Gastrocnemius medialis (tissue), 4 donors: ENCODE results near the gene PRKCE.

Source experiments
- CTCF ChIP-seq, 5 experiments: fragments of 450-650 bp in 3 of 5; fragments of 200-600 bp in 2 of 5; sonication (generic) in 2 of 5; IDR thresholded peaks in 4 of 5; conservative IDR thresholded peaks in 1 of 5; 1 replicate in 4 of 5; 2 replicates in 1 of 5; pipeline ENCODE4 v1.5.1; 2016 to 2019; ENCODE audit warnings: antibody characterized with exemption in 5 of 5, mild to moderate bottlenecking in 3 of 5, moderate library complexity in 3 of 5
- POLR2A ChIP-seq, 2 donors: fragments of 450-650 bp; IDR thresholded peaks; one replicate each; pipeline ENCODE4 v1.6.1; 2017; ENCODE audit warnings: antibody characterized with exemption in 2 of 2, mild to moderate bottlenecking in 2 of 2, moderate library complexity in 2 of 2

- TF ChIP-seq CTCF (IDR thresholded peaks at IDR 0.05 in 4 of 5, conservative IDR thresholded peaks at IDR 0.05 in 1 of 5) (no peak), POLR2A (IDR thresholded peaks at IDR 0.05) (no peak)
Measured at GRCh38 chr2:46009315-46009714, 357.8 kb downstream of the PRKCE start.
